Measurements from ENCODE around the gene MYH7.
"Not testable (repeated sequence)": the region's sequence is repeated elsewhere in the genome, so short reads cannot be mapped to it uniquely, and the experiment has no call there.

The MYH7 gene

DNA sequence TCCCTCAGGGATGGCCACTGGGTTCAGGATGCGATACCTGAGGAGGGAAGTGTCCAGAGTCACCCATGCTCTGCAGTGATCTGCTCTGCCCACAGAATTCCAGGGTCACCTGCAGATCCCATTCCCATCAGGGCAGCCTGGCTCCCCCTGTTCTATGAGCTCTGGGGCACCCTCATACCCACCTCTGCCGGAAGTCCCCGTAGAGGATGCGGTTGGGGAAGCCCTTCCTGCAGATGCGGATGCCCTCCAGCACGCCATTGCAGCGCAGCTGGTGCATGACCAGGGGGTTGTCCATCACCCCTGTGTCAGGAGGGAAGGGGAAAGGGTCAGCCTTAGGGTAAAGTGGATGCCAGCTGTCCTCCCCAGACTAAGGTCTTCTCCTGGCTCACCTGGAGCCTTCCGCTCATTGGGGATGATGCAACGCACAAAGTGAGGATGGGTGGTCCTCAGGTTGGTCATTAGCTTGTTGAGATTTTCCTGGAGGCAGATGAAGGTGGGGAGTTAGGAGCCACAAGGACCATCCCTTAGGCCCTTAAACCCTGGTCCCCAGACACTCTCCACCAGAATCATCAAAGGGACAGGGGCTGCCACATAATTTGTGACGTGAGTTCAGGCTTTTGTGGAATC, 38.6 kb downstream of the MYH7 start:
- TF ChIP-seq, protein P1, sequence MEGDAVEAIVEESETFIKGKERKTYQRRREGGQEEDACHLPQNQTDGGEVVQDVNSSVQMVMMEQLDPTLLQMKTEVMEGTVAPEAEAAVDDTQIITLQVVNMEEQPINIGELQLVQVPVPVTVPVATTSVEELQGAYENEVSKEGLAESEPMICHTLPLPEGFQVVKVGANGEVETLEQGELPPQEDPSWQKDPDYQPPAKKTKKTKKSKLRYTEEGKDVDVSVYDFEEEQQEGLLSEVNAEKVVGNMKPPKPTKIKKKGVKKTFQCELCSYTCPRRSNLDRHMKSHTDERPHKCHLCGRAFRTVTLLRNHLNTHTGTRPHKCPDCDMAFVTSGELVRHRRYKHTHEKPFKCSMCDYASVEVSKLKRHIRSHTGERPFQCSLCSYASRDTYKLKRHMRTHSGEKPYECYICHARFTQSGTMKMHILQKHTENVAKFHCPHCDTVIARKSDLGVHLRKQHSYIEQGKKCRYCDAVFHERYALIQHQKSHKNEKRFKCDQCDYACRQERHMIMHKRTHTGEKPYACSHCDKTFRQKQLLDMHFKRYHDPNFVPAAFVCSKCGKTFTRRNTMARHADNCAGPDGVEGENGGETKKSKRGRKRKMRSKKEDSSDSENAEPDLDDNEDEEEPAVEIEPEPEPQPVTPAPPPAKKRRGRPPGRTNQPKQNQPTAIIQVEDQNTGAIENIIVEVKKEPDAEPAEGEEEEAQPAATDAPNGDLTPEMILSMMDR (IDR thresholded peaks at IDR 0.05; ENCODE audit: insufficient read depth, low read length, missing control alignments) = no peak
- ChIA-PET POLR2A (no interaction called here), CTCF (interaction anchor here (1.2 kb wide), 1 partner anchor 17 kb away, joined by 7 read pairs; no protein-coding TSS in a partner anchor)
- no peak overlapping the region for H3K4me3 ChIP-seq (ENCODE audit: low read depth, low read length)
- no peak for DNase-seq (ENCODE audit: low read depth, low spot score)

DNA sequence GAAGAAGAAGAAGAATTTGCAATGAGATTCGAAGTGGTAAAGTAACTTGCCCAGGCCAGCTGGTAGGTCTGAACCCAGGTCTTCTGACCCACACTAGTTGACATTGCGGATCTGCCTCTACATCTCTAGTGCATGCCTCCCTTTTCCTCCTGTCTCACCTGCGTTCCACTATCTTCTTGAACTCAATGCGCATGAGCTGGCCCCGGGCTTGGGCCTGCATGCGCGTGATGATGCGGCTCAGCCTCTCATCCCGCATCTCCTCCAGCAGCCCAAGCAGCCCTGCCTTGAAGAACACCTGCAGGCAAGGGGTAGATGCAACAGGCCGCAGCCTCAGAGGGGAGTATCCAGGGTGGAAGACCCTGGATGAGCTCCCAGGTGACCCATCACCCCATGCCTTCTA, 39.3 kb downstream of the MYH7 start:
- H3K4me3 ChIP-seq (ENCODE audit: low read depth, low read length) = no peak overlapping the region
- ChIA-PET CTCF (interaction anchor here (5.1 kb wide), 1 partner anchor 17 kb away, joined by 45 read pairs; no protein-coding TSS in a partner anchor), POLR2A (no interaction called here)
- TF ChIP-seq, protein P1 (IDR thresholded peaks at IDR 0.05; ENCODE audit: insufficient read depth, low read length, missing control alignments) = no peak
- no peak for DNase-seq (ENCODE audit: low read depth, low spot score)

DNA sequence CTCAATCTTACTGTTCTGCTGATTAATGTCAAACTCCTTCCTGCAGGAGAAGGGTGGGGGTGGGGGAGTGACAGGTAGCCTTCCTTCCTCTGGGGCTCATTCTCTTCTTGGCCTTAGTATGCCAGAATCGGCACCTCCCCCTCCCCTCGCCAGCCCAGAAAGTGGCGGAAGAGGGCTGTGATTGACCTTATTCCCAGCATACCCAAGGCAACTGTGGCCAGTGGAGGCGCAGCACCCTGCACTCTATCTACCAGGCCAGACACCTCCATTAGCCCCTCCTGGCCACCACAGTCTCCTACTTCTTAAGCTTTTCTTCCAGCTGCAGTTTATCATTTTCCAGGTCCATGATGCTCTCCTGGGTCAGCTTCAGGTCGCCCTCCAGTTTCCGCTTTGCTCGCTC, 42.8 kb downstream of the MYH7 start:
- DNase-seq (ENCODE audit: low read depth, low spot score) = no peak
- POLR2A ChIA-PET = no interaction called here
- TF ChIP-seq, protein P1 (IDR thresholded peaks at IDR 0.05; ENCODE audit: insufficient read depth, low read length, missing control alignments) = no peak
- H3K4me3 ChIP-seq (ENCODE audit: low read depth, low read length) = no peak overlapping the region
- CTCF ChIA-PET = interaction anchor here (5.1 kb wide), 1 partner anchor 13 kb away, joined by 45 read pairs; no protein-coding TSS in a partner anchor

DNA sequence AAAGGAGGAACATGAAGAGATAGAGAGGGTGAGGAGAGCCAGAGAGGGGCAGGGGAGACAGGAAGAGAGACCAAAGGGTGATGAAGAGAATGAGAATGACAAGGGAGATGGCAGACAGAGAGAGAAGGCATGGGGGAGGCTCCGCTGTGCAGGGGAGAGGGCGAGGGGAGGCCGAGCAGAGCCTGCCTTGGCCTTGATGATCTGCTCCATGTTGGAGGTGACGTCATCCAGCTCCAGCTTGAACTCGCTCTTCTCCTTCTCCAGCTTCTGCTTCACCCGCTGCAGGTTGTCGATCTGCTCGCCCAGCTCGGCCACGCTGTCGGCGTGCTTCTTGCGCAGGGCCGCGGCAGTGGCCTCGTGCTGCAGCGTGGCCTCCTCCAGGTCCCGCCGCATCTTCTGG, 45.6 kb downstream of the MYH7 start:
- H3K4me3 ChIP-seq (ENCODE audit: low read depth, low read length); POLR2A ChIA-PET; DNase-seq (ENCODE audit: low read depth, low spot score): not testable (repeated sequence)
- CTCF ChIA-PET = interaction anchor here (3.9 kb wide), 1 partner anchor 10 kb away, joined by 20 read pairs; no protein-coding TSS in a partner anchor

DNA sequence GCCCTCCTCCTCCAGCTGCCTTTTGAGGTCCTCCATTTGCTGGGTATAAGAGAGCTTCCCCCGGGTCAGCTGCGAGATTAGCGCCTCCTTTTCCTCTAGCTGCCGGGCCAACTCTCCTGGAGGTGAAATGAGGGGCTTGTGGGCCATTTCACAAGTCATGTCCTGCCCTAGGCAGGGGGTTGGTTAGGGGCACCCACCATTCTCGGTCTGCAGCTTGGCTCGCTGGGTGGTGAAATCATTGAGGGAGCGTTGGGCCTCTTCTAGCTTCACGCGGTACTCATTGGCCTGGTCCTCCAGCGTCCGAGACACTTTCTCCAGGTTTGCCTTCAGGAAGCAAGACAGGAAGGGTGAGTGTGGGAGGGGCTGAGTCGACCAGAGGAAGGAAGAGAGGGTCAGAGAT, 46.1 kb downstream of the MYH7 start:
- no peak overlapping the region for H3K4me3 ChIP-seq (ENCODE audit: low read depth, low read length)
- DNase-seq (ENCODE audit: low read depth, low spot score) = no peak
- TF ChIP-seq, protein P1 (IDR thresholded peaks at IDR 0.05; ENCODE audit: insufficient read depth, low read length, missing control alignments) = no peak
- CTCF ChIA-PET = interaction anchor here (3.9 kb wide), 1 partner anchor 10 kb away, joined by 20 read pairs; no protein-coding TSS in a partner anchor
- POLR2A ChIA-PET = no interaction called here

DNA sequence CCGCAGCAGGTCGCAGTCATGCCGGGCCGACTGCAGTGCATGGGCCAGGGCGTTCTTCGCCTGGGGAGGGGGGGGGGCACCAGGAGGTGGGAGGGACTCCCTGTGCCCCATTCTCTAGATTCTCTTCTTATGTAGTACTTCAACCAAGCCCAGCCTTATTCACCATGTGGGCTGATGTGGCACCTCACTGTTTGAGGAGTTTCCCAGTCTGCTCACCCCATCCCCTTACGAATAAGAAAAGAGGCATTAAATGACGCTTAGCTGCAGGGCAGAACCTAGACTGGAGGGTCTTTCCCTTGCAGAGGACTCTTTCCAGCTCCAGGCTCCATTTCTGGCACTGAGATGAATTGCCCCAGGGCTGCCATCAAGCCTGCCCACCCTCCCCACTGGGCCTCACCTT, 46.5 kb downstream of the MYH7 start:
- CTCF ChIA-PET = interaction anchor here (3.9 kb wide), 1 partner anchor 9 kb away, joined by 20 read pairs; no protein-coding TSS in a partner anchor

More for the DNA sequence above, 46.5 kb downstream of the MYH7 start:
- no peak overlapping the region for H3K4me3 ChIP-seq (ENCODE audit: low read depth, low read length)
- POLR2A ChIA-PET = no interaction called here
- DNase-seq (ENCODE audit: low read depth, low spot score) = no peak
- TF ChIP-seq, protein P1 (IDR thresholded peaks at IDR 0.05; ENCODE audit: insufficient read depth, low read length, missing control alignments) = no peak

Data from AG04449 (cell line).